K562 (cell line): ENCODE data around the gene M6PR. TPM values are rescaled to one million over a fixed set of nuclear protein-coding genes. Genes with fewer than 3 reads are reported as not detected.

ENCODE experiments used
- ATAC-seq: fragments of 200-7000 bp; cut with Tn5 transposase; 3 replicates; pipeline ENCODE4 v1.9.1; 2020; ENCODE audit warnings: moderate library complexity
- BruUV-seq: library from RNA; stranded (reverse); fragments of 400-500 nt; replicated peaks from 2 replicates; lab custom pipeline; 2021; lab: Mats Ljungman, UMichigan
- CTCF ChIA-PET: fragments of 300-600 bp; formaldehyde crosslinking; extraction: SDS; loops from one replicate; lab custom pipeline; 2021; ENCODE audit warnings: low intra/inter-chr PET ratio; lab: Yijun Ruan, JAX
- POLR2A ChIA-PET: fragments of 300-600, 350-650 bp; sonication (Branson Sonifier 250); formaldehyde crosslinking; extraction: SDS; loops from one replicate; lab custom pipeline; 2021; ENCODE audit warnings: antibody characterized with exemption, inconsistent platforms; lab: Yijun Ruan, JAX
- DNase-seq, 4 experiments: peaks; one replicate each; pipeline versions ENCODE4 v3.0.0 to v3.0.0-alpha.2; 2011 to 2018; ENCODE audit warnings: low spot score in 3 of 4, mixed read lengths in 3 of 4; ENCODE audit errors: extremely low read depth in 1 of 4
- FAIRE-seq: peaks from 2 replicates; lab custom pipeline; 2011; peaks lifted over from hg19 to GRCh38; lab: Jason Lieb, UNC
- H2AFZ ChIP-seq: 2 replicates; pipeline ENCODE4 v1.6.0; 2011; ENCODE audit warnings: low read depth, low read length, control low read depth, inconsistent platforms
- H3K27ac ChIP-seq: fragments of 200-600 bp; 3 replicates; pipeline ENCODE4 v1.8.0; 2011; ENCODE audit warnings: low read depth, mild to moderate bottlenecking, control low read depth, inconsistent platforms, low read length, moderate library complexity, mixed read lengths; ENCODE audit errors: extremely low read depth
- H3K27me3 ChIP-seq, 2 experiments: fragments of 300-600 bp in 1 of 2; 2 replicates in 1 of 2; 3 replicates in 1 of 2; pipeline versions ENCODE4 v1.6.0 to v1.8.0; 2011; ENCODE audit warnings: inconsistent platforms in 2 of 2, low read length in 2 of 2, mild to moderate bottlenecking in 1 of 2, mixed read lengths in 1 of 2, moderate library complexity in 1 of 2; ENCODE audit not compliant: control insufficient read depth in 2 of 2, insufficient read depth in 2 of 2
- H3K36me3 ChIP-seq: fragments of 300-600 bp; 3 replicates; pipeline ENCODE4 v1.8.0; 2011; ENCODE audit warnings: mild to moderate bottlenecking, low read length, inconsistent platforms; ENCODE audit not compliant: control insufficient read depth, insufficient read depth
- H3K4me1 ChIP-seq, 2 experiments: fragments of 200-600 bp in 1 of 2; replicated peaks in 1 of 2; 2 replicates in 1 of 2; 3 replicates in 1 of 2; pipeline versions ENCODE4 v1.5.1 to v1.8.0; 2011; ENCODE audit warnings: inconsistent platforms in 2 of 2, low read length in 2 of 2, mild to moderate bottlenecking in 1 of 2, mixed read lengths in 1 of 2, moderate library complexity in 1 of 2; ENCODE audit not compliant: control insufficient read depth in 2 of 2, insufficient read depth in 2 of 2
- H3K4me2 ChIP-seq: 2 replicates; pipeline ENCODE4 v1.6.1; 2011; ENCODE audit warnings: low read length, control low read depth, inconsistent platforms, mixed read lengths; ENCODE audit not compliant: insufficient read depth
- H3K4me3 ChIP-seq: fragments of 200-600 bp; sonication (generic), shearing (Covaris generic); 2 replicates; pipeline ENCODE4 v1.5.1; 2016; ENCODE audit warnings: control low read depth, inconsistent platforms
- H3K79me2 ChIP-seq: fragments of 200-600 bp; 3 replicates; pipeline ENCODE4 v1.8.0; 2011; ENCODE audit warnings: low read length, inconsistent platforms; ENCODE audit not compliant: control insufficient read depth, insufficient read depth
- H3K9ac ChIP-seq, 2 experiments: 2 replicates each; pipeline versions ENCODE4 v1.6.0 to v1.6.1; 2011; ENCODE audit warnings: low read depth in 2 of 2, low read length in 2 of 2, control low read depth in 1 of 2, inconsistent platforms in 1 of 2, mild to moderate bottlenecking in 1 of 2, mixed read lengths in 1 of 2; ENCODE audit not compliant: insufficient read depth in 1 of 2
- H3K9me1 ChIP-seq: one replicate; pipeline ENCODE4 v1.6.0; 2011; ENCODE audit warnings: inconsistent platforms, mild to moderate bottlenecking, low read length, moderate library complexity; ENCODE audit not compliant: control insufficient read depth, insufficient read depth
- H3K9me3 ChIP-seq: replicated peaks from 2 replicates; pipeline ENCODE4 v1.5.1; 2011; ENCODE audit warnings: low read depth, low read length, inconsistent platforms; ENCODE audit not compliant: control insufficient read depth, insufficient read depth
- H4K20me1 ChIP-seq: replicated peaks from 2 replicates; pipeline ENCODE4 v1.6.1; 2011; ENCODE audit warnings: low read length, inconsistent platforms, mixed read lengths; ENCODE audit not compliant: control insufficient read depth, insufficient read depth
- POLR2A ChIP-seq: fragments of 450-650 bp; conservative IDR thresholded peaks from 2 replicates; pipeline ENCODE4 v1.6.1; 2016
- POLR2AphosphoS2 ChIP-seq: IDR thresholded peaks from 2 replicates; pipeline ENCODE4 v1.6.1; 2012; ENCODE audit warnings: low read length, improper control_type of control experiment
- RFX7 ChIP-seq: fragments of 250-450 bp; sonication (Bioruptor Pico); IDR thresholded peaks from 2 replicates; pipeline ENCODE4 v1.5.1; 2021; ENCODE audit warnings: mild to moderate bottlenecking
- ZBTB8A ChIP-seq: fragments of 450-650 bp; IDR thresholded peaks from 2 replicates; pipeline ENCODE4 v1.6.1; 2018; ENCODE audit warnings: mild to moderate bottlenecking, moderate library complexity; ENCODE audit not compliant: partially characterized antibody
- WGBS: fragments of 100-300 bp; shearing (Covaris generic); methylation state at CpG from one replicate; pipeline ENCODE4 v1.1.6; 2016; ENCODE audit warnings: low coverage, mixed read lengths; ENCODE audit not compliant: insufficient coverage; ENCODE audit errors: missing lambda C conversion rate; 5-methylcytosine and 5-hydroxymethylcytosine counted together
- in situ Hi-C: fragments of 300-500 bp; cut with MboI; formaldehyde crosslinking; loops from 4 replicates; pipeline ENCODE4 v1.15.0; 2018; ENCODE audit warnings: inconsistent platforms, mixed read lengths
- intact Hi-C: fragments of 100-400 bp; cut with micrococcal nuclease; formaldehyde crosslinking; loops from 2 replicates; pipeline ENCODE4 v1.14.2; 2022
- polyA plus RNA-seq, 8 experiments: library from polyadenylated mRNA; depleted of rRNA in 4 of 8; stranded (reverse) in 5 of 8; unstranded in 3 of 8; fragments of >200 nt; fragmentation: Nextera tagmentation in 2 of 8; fragmentation: Illumina TruSeq in 1 of 8; extraction: Ambion mirVana in 2 of 8; extraction: Trizol in 1 of 8; gene quantifications; 2 replicates each; pipeline versions ENCODE4 v1.2.1 to v1.2.3, GENCODE V29; 2011 to 2014; ENCODE audit warnings: inconsistent platforms in 1 of 8, missing spikeins in 1 of 8
- total RNA-seq, 7 experiments: library from RNA; depleted of rRNA in 6 of 7; stranded (reverse); fragments of >200 nt in 6 of 7; fragmentation: Illumina TruSeq in 2 of 7; extraction: Trizol in 2 of 7; gene quantifications; 2 replicates each; pipeline versions ENCODE4 v1.2.1 to v1.2.3, GENCODE V29; 2011 to 2021; ENCODE audit warnings: low replicate concordance in 1 of 7
- TF ChIP-seq, protein P1 (sequence below), 2 experiments: fragments of 450-650 bp in 1 of 2; IDR thresholded peaks; 2 replicates each; pipeline ENCODE4 v1.6.1; 2011 to 2017; ENCODE audit warnings: low read depth in 2 of 2, antibody characterized with exemption in 1 of 2, borderline replicate concordance in 1 of 2, low read length in 1 of 2, mild to moderate bottlenecking in 1 of 2, mixed read lengths in 1 of 2; ENCODE audit not compliant: control insufficient read depth in 1 of 2

M6PR gene
- total and polyA plus RNA-seq, 9 of the 15 experiments (the other 6 are each of a cell fraction or from before 2014, with no cell fraction given): 78.6 to 159 (median 112) TPM

- Histone ChIP-seq H3K79me2 (no peaks in the 10 kb centered on the region), H3K27me3 (no peaks in the 10 kb centered on the region), H3K4me1 (peaks cover 2 to 6% of the 10 kb centered on the region in 2 experiments; a peak in 3 of 5 replicates), H3K27ac (no peak overlapping the region), H3K4me3 (no peak overlapping the region), H4K20me1 (no peaks in the 10 kb centered on the region), H3K36me3 (no peaks in the 10 kb centered on the region), H3K9ac (no peak overlapping the region), H3K9me3 (no peaks in the 10 kb centered on the region), H2AFZ (no peak overlapping the region), H3K9me1 (no peaks in the 10 kb centered on the region), H3K4me2 (no peak overlapping the region)
- intact Hi-C loops (no loop called here), in situ Hi-C loops (no loop called here)
- no peak for FAIRE-seq
- ATAC-seq: no peak
- ChIA-PET POLR2A (interaction anchor here (1.6 kb wide), 1 partner anchor 19 kb away, joined by 3 read pairs; no protein-coding TSS in a partner anchor), CTCF (no interaction called here)
- WGBS: 44% methylated on average over 5 of the region's 5 CpGs
- no peak for TF ChIP-seq POLR2AphosphoS2
- TF ChIP-seq, protein P1, sequence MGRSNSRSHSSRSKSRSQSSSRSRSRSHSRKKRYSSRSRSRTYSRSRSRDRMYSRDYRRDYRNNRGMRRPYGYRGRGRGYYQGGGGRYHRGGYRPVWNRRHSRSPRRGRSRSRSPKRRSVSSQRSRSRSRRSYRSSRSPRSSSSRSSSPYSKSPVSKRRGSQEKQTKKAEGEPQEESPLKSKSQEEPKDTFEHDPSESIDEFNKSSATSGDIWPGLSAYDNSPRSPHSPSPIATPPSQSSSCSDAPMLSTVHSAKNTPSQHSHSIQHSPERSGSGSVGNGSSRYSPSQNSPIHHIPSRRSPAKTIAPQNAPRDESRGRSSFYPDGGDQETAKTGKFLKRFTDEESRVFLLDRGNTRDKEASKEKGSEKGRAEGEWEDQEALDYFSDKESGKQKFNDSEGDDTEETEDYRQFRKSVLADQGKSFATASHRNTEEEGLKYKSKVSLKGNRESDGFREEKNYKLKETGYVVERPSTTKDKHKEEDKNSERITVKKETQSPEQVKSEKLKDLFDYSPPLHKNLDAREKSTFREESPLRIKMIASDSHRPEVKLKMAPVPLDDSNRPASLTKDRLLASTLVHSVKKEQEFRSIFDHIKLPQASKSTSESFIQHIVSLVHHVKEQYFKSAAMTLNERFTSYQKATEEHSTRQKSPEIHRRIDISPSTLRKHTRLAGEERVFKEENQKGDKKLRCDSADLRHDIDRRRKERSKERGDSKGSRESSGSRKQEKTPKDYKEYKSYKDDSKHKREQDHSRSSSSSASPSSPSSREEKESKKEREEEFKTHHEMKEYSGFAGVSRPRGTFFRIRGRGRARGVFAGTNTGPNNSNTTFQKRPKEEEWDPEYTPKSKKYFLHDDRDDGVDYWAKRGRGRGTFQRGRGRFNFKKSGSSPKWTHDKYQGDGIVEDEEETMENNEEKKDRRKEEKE (IDR thresholded peaks at IDR 0.05; ENCODE audit: borderline replicate concordance in 1 of 2, control insufficient read depth in 1 of 2, low read depth in 2 of 2, low read length in 1 of 2): no peak
- no peak for TF ChIP-seq RFX7 (CRISPR knock-in tag)
- no peak for TF ChIP-seq ZBTB8A
- no peak for TF ChIP-seq POLR2A
- BruUV-seq: no TSS peak
- no peak for DNase-seq
These were observed 39.7 kb downstream of the M6PR start for GRCh38 chr12:8909752-8910151.
